Hepatocyte (in vitro differentiated cells): Measurements from ENCODE around the gene GNA14. TPM values are rescaled to one million over a fixed set of nuclear protein-coding genes. Genes with fewer than 3 reads are reported as not detected.

Source experiments
- DNase-seq: peaks from one replicate; pipeline ENCODE4 v3.0.0-alpha.2; 2016; ENCODE audit warnings: low spot score
- H2AFZ ChIP-seq: fragments of 200-600 bp; sonication (generic); 2 replicates; pipeline ENCODE4 v1.6.0; 2016; ENCODE audit warnings: antibody characterized with exemption, mild to moderate bottlenecking
- H3K27ac ChIP-seq: fragments of 200-600 bp; sonication (generic); 2 replicates; pipeline ENCODE4 v1.5.1; 2016; ENCODE audit warnings: mild to moderate bottlenecking
- H3K27me3 ChIP-seq: fragments of 200-600 bp; sonication (generic); 2 replicates; pipeline ENCODE4 v1.6.1; 2016
- H3K36me3 ChIP-seq: fragments of 200-600 bp; sonication (generic); replicated peaks from 2 replicates; pipeline ENCODE4 v1.5.1; 2016; ENCODE audit warnings: low read depth; ENCODE audit not compliant: insufficient read depth
- H3K4me1 ChIP-seq: fragments of 200-600 bp; sonication (generic); 2 replicates; pipeline ENCODE4 v1.5.1; 2016; ENCODE audit warnings: mild to moderate bottlenecking, moderate library complexity; ENCODE audit not compliant: insufficient read depth
- H3K4me2 ChIP-seq: fragments of 200-600 bp; sonication (generic); 2 replicates; pipeline ENCODE4 v1.6.0; 2016
- H3K4me3 ChIP-seq: fragments of 200-600 bp; sonication (generic); 2 replicates; pipeline ENCODE4 v1.5.1; 2016; ENCODE audit warnings: mild to moderate bottlenecking
- H3K79me2 ChIP-seq: fragments of 200-600 bp; sonication (generic); 2 replicates; pipeline ENCODE4 v1.6.0; 2017; ENCODE audit warnings: mild to moderate bottlenecking
- H3K9me2 ChIP-seq: fragments of 200-600 bp; sonication (generic); replicated peaks from 2 replicates; pipeline ENCODE4 v1.6.0; 2017; ENCODE audit warnings: mild to moderate bottlenecking; ENCODE audit not compliant: insufficient read depth
- H3K9me3 ChIP-seq: fragments of 200-600 bp; sonication (generic); 2 replicates; pipeline ENCODE4 v1.5.1; 2016; ENCODE audit warnings: low read depth, mild to moderate bottlenecking
- H4K20me1 ChIP-seq: fragments of 200-600 bp; sonication (generic); 2 replicates; pipeline ENCODE4 v1.6.0; 2016; ENCODE audit warnings: mild to moderate bottlenecking; ENCODE audit not compliant: insufficient read depth, poor library complexity, severe bottlenecking
- EZH2 ChIP-seq: fragments of 200-600 bp; sonication (generic); IDR thresholded peaks from 2 replicates; pipeline ENCODE4 v1.6.1; 2016; ENCODE audit warnings: antibody characterized with exemption, mild to moderate bottlenecking, borderline replicate concordance
- EZH2phosphoT487 ChIP-seq: fragments of 200-600 bp; sonication (generic); IDR thresholded peaks from one replicate; pipeline ENCODE4 v1.6.1; 2018; ENCODE audit warnings: antibody characterized with exemption, mild to moderate bottlenecking, low read depth, moderate library complexity; ENCODE audit not compliant: unreplicated experiment, severe bottlenecking
- WGBS: methylation state at CpG from one replicate; pipeline ENCODE4 v1.1.6; 2016; ENCODE audit warnings: low lambda C conversion rate; ENCODE audit errors: missing lambda C conversion rate; 5-methylcytosine and 5-hydroxymethylcytosine counted together
- polyA plus RNA-seq: library from polyadenylated mRNA; unstranded; fragments of >200 nt; fragmentation: Nextera tagmentation; extraction: Ambion mirVana; gene quantifications from 2 replicates; pipeline ENCODE4 v1.2.1, GENCODE V29; 2016
- total RNA-seq: library from RNA; depleted of rRNA; stranded (reverse); fragments of >200 nt; gene quantifications from 2 replicates; pipeline ENCODE4 v1.2.3, GENCODE V29; 2014
- TF ChIP-seq, protein P1 (sequence below): fragments of 200-600 bp; sonication (generic); IDR thresholded peaks from 2 replicates; pipeline ENCODE4 v1.5.1; 2016; ENCODE audit warnings: antibody characterized with exemption, mild to moderate bottlenecking; ENCODE audit not compliant: poor library complexity

The GNA14 gene
- total and polyA plus RNA-seq, 2 experiments from 2014 or later, result 1.2 to 3.1 TPM

DNA sequence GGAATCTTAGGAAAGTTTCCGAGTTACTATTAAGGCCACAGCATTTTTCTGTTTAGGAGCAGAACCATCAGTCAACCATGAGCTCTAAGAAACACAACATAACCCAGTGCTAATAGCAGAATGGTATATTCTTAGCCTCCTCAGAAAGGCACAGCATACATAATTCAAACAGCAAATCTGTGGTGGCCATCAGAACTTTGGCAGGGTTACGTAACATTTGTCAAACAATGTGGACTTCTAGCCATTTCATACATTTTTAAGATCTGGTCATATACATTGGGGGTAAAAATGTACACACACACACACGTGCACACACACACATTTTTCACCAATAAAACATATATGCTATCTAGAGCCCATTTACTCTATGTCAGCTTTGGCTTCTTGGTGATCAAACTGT, 225.2 kb downstream of the GNA14 start:
- DNase-seq, result no peak
- no peaks in the 10 kb centered on the region for H3K27me3 ChIP-seq
- no peaks in the 10 kb centered on the region for H3K36me3 ChIP-seq
- H3K4me1 ChIP-seq, result no peaks in the 10 kb centered on the region
- WGBS, result 80% methylated on average over 3 of the region's 3 CpGs
- H3K4me2 ChIP-seq, result no peak overlapping the region
- H3K9me2 ChIP-seq, result no peaks in the 10 kb centered on the region
- H3K79me2 ChIP-seq, result no peaks in the 10 kb centered on the region
- no peak overlapping the region for H2AFZ ChIP-seq
- H3K4me3 ChIP-seq, result no peak overlapping the region
- TF ChIP-seq, protein P1, sequence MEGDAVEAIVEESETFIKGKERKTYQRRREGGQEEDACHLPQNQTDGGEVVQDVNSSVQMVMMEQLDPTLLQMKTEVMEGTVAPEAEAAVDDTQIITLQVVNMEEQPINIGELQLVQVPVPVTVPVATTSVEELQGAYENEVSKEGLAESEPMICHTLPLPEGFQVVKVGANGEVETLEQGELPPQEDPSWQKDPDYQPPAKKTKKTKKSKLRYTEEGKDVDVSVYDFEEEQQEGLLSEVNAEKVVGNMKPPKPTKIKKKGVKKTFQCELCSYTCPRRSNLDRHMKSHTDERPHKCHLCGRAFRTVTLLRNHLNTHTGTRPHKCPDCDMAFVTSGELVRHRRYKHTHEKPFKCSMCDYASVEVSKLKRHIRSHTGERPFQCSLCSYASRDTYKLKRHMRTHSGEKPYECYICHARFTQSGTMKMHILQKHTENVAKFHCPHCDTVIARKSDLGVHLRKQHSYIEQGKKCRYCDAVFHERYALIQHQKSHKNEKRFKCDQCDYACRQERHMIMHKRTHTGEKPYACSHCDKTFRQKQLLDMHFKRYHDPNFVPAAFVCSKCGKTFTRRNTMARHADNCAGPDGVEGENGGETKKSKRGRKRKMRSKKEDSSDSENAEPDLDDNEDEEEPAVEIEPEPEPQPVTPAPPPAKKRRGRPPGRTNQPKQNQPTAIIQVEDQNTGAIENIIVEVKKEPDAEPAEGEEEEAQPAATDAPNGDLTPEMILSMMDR, result no peak
- no peak for TF ChIP-seq EZH2
- no peak for TF ChIP-seq EZH2phosphoT487
- H3K27ac ChIP-seq, result no peak overlapping the region
- no peaks in the 10 kb centered on the region for H4K20me1 ChIP-seq
- no peaks in the 10 kb centered on the region for H3K9me3 ChIP-seq

DNA sequence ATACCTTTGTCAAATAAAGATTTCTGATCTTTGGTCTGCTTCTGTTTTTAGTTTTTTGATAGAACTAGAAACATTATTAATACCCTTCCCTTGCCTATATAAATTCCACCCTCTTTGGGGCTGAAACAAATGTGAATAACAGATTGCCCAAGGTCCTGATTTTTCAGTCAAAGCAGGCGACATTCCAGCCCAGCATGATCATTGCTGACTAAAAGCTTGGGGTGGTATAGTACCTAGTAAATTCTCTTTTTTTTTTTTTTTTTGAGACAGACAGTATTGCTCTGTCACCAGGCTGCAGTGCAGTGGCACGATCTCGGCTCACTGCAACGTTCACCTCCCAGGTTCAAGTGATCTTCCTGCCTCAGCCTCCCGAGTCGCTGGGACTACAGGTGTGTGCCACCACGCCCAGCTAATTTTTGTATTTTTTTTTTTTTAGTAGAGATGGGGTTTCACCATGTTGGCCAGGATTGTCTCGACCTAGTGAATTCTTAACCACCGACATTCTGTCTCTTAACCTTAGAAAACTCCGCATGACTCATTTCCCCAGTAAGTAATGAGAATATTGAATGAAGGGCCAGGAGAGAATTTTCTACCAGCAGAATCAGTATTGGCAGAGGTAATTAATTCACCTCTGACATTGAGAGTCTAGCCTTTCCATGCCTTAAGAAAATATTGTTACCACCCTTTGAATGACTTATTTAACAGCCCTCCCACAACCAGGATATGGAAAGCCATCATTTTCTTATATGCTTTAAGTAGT, 226.4 kb downstream of the GNA14 start:
- Histone ChIP-seq H3K4me3 (no peak overlapping the region), H2AFZ (no peak overlapping the region), H3K27me3 (no peaks in the 10 kb centered on the region), H3K4me2 (no peak overlapping the region), H3K36me3 (no peaks in the 10 kb centered on the region), H3K4me1 (no peaks in the 10 kb centered on the region), H3K27ac (no peak overlapping the region), H3K79me2 (no peaks in the 10 kb centered on the region), H4K20me1 (no peaks in the 10 kb centered on the region), H3K9me3 (no peaks in the 10 kb centered on the region), H3K9me2 (no peaks in the 10 kb centered on the region)
- WGBS, result over 99% methylated on average over 10 of the region's 10 CpGs
- TF ChIP-seq EZH2, result no peak
- TF ChIP-seq, protein P1, result no peak
- no peak for TF ChIP-seq EZH2phosphoT487
- DNase-seq, result no peak

DNA sequence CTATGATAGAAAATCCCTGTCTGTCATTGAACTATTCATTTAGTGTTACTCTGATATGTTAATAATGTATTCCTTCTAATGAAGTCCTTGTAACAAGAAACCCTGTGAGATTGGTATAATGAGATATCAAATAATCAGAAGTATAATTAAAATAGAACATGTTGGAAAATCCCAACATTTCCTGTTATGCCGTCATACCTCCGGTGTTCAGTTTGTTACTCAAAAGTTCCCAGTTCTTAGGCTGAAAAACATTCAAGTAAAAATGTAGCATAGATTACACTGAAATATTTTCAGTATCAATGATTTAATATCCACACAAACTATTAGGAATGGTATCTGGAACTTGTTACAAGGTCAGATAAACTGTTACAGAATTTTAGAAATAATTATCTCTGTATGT, 227.5 kb downstream of the GNA14 start:
- H3K4me1 ChIP-seq, result no peaks in the 10 kb centered on the region
- no peak overlapping the region for H3K4me3 ChIP-seq
- no peaks in the 10 kb centered on the region for H4K20me1 ChIP-seq
- 98% methylated on average over 2 of the region's 2 CpGs for WGBS
- DNase-seq, result no peak
- no peaks in the 10 kb centered on the region for H3K9me3 ChIP-seq
- no peak overlapping the region for H2AFZ ChIP-seq
- H3K36me3 ChIP-seq, result no peaks in the 10 kb centered on the region
- no peaks in the 10 kb centered on the region for H3K27me3 ChIP-seq
- TF ChIP-seq, protein P1, result no peak
- TF ChIP-seq EZH2 (no peak), EZH2phosphoT487 (no peak)
- H3K4me2 ChIP-seq, result no peak overlapping the region
- H3K27ac ChIP-seq, result no peak overlapping the region
- no peaks in the 10 kb centered on the region for H3K9me2 ChIP-seq
- H3K79me2 ChIP-seq, result no peaks in the 10 kb centered on the region
